Inflammatory macrophage treated with lipopolysaccharide for 1 hour (primary cell): ENCODE measurements around the gene PCGF3.

Experiments
- DNase-seq, 2 donors: peaks; one replicate each; pipeline ENCODE4 v3.0.0-alpha.2; 2020 to 2022

Gene PCGF3

GRCh38 chr4:785332-786073 is 79.9 kb downstream of the PCGF3 start:
- DNase-seq = no peak

GRCh38 chr4:786074-786741 is 80.6 kb downstream of the PCGF3 start:
- DNase-seq = no peak

- no peak for DNase-seq
These were observed 81.2 kb downstream of the PCGF3 start for GRCh38 chr4:786861-787300.

- no peak for DNase-seq
These were observed 81.9 kb downstream of the PCGF3 start for GRCh38 chr4:787561-787981.

GRCh38 chr4:788006-788635 is 82.5 kb downstream of the PCGF3 start:
- DNase-seq = no peak

GRCh38 chr4:788636-789297 is 83.1 kb downstream of the PCGF3 start:
- no peak for DNase-seq

GRCh38 chr4:789571-790465 is 84.2 kb downstream of the PCGF3 start:
- DNase-seq = no peak

GRCh38 chr4:790466-790820 is 84.8 kb downstream of the PCGF3 start:
- DNase-seq = no peak

- DNase-seq = no peak
These were observed 85.7 kb downstream of the PCGF3 start for GRCh38 chr4:791252-791897.

- no peak for DNase-seq
These were observed 86.4 kb downstream of the PCGF3 start for GRCh38 chr4:791898-792625.

- DNase-seq = no peak
These were observed 87.0 kb downstream of the PCGF3 start for GRCh38 chr4:792626-793092.

GRCh38 chr4:793093-793861 is 87.6 kb downstream of the PCGF3 start:
- no peak for DNase-seq

GRCh38 chr4:793941-794621 is 88.4 kb downstream of the PCGF3 start:
- no peak for DNase-seq

GRCh38 chr4:794900-795725 is 89.5 kb downstream of the PCGF3 start:
- DNase-seq = no peak

GRCh38 chr4:795726-796119 is 90.1 kb downstream of the PCGF3 start:
- no peak for DNase-seq

- no peak for DNase-seq
These were observed 90.6 kb downstream of the PCGF3 start for GRCh38 chr4:796206-796605.

- DNase-seq = no peak
These were observed 91.4 kb downstream of the PCGF3 start for GRCh38 chr4:797066-797465.

GRCh38 chr4:801436-802124 is 95.9 kb downstream of the PCGF3 start:
- DNase-seq = no peak
